ENCODE results near the gene BAIAP2L1. TPM values are rescaled to one million over a fixed set of nuclear protein-coding genes. Genes with fewer than 3 reads are reported as not detected.
"Not testable (repeated sequence)": the region's sequence is repeated elsewhere in the genome, so short reads cannot be mapped to it uniquely, and the experiment has no call there.

The BAIAP2L1 gene
- total and polyA plus RNA-seq, 2 experiments from 2014 or later = 24.1 to 38.3 TPM

- TF ChIP-seq ZNF462 (CRISPR knock-in tag; IDR thresholded peaks at IDR 0.05) = no peak
- TF ChIP-seq, protein P1, sequence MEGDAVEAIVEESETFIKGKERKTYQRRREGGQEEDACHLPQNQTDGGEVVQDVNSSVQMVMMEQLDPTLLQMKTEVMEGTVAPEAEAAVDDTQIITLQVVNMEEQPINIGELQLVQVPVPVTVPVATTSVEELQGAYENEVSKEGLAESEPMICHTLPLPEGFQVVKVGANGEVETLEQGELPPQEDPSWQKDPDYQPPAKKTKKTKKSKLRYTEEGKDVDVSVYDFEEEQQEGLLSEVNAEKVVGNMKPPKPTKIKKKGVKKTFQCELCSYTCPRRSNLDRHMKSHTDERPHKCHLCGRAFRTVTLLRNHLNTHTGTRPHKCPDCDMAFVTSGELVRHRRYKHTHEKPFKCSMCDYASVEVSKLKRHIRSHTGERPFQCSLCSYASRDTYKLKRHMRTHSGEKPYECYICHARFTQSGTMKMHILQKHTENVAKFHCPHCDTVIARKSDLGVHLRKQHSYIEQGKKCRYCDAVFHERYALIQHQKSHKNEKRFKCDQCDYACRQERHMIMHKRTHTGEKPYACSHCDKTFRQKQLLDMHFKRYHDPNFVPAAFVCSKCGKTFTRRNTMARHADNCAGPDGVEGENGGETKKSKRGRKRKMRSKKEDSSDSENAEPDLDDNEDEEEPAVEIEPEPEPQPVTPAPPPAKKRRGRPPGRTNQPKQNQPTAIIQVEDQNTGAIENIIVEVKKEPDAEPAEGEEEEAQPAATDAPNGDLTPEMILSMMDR (conservative IDR thresholded peaks at IDR 0.05; ENCODE audit: low read depth in 2 of 2) = no peak
- TF ChIP-seq NANOG (IDR thresholded peaks at IDR 0.05; ENCODE audit: borderline replicate concordance) = no peak
- TF ChIP-seq EZH2phosphoT487 (IDR thresholded peaks at IDR 0.05; ENCODE audit: unreplicated experiment) = no peak
- no peak for TF ChIP-seq POLR2AphosphoS5 (IDR thresholded peaks at IDR 0.05; ENCODE audit: low read depth)
- no peak for TF ChIP-seq EZH2 (IDR thresholded peaks at IDR 0.05; ENCODE audit: low read depth, unreplicated experiment)
These were observed 83.4 kb downstream of the BAIAP2L1 start (continued) for GRCh38 chr7:98317366-98318040.

DNA sequence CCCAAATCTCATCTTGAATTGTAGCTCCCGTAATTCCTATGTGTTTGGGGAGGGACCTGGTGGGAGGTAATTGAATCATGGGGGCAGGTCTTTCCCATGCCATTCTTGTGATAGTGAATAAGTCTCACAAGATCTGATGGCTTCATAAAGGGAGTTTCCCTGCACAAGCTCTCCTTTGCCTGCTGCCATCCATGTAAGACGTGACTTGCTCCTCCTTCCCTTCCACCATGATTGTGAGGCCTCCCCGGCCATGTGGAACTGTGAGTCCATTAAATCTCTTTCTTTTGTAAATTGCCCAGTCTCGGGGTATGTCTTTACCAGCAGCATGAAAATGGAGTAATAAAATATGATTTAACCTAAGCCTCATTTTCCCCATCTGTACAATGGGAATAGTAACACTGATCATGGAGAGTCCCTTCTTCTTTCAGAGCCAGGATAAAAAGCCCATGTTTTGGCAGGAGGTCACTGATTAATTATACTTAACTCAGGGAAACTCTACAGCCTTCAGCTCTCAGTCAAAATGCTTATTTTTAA lies 84.8 kb downstream of the BAIAP2L1 start:
- H3K36me3 Mint-ChIP-seq (ENCODE audit: low read depth) = peaks cover 62% of the 10 kb centered on the region
- not testable (repeated sequence) for H3K27me3 ChIP-seq (ENCODE audit: insufficient read depth); H3K27ac Mint-ChIP-seq; DNase-seq (ENCODE audit: low spot score); H3K27ac ChIP-seq (ENCODE audit: low read depth); H3K4me2 ChIP-seq; H3K27me3 Mint-ChIP-seq (ENCODE audit: insufficient read depth, low read depth, poor library complexity); H3K4me3 ChIP-seq; H3F3A ChIP-seq (replicated peaks; ENCODE audit: low read depth); H3K4me1 ChIP-seq (ENCODE audit: insufficient read depth); ATAC-seq; H3K4me1 Mint-ChIP-seq; H3K4me3 Mint-ChIP-seq; H2AFZ ChIP-seq; H4K20me1 ChIP-seq (replicated peaks; ENCODE audit: insufficient read depth); H3K9me2 ChIP-seq (ENCODE audit: insufficient read depth); H3K79me2 ChIP-seq (replicated peaks; ENCODE audit: insufficient read depth)
- H3K9me3 Mint-ChIP-seq = peaks cover 19% of the 10 kb centered on the region
- H3K36me3 ChIP-seq (ENCODE audit: insufficient read depth) = peaks cover 23% of the 10 kb centered on the region

All from GM23338 (cell line).